ENCODE results near the gene HSPD1.

The HSPD1 gene

DNA sequence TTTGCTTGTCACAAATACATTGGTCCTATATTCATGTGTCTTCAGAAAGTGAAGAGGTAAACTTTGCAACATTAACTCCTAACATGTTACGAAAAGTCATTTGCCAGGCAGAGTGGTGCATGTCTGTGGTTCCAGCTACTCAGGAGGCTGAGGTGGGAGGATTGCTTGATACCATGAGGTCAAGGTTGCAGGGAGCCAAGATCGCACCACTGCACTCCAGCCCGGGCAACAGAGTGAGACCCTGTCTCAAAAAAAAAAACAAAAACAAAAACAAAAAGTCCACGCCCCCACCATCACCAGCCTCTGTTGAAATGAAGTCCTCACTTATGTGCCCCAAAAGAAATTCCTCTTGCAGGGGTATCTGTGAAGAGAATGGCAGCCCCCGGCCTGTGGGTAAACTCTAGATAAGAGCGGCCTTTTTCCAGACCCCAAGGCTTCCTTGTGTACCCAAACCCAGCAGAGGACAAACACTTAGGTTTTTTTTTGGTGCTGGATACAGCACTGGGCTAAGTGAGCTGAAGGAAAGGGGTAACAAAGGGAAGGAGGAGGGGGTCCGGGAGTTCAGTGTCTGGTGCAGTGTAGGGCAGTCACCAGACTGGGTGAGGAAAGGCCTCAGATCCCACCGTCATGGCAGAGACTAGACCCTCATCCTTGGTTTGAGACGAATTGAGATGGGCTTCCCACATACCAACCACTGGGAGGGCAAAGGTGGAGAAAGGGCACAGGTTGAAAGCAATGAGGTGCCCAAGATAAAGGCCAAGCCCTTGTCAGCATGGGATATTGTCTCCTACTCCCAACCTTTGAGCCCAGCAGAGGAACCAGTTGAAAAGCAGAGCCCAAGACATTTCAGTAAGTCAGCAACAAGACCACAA lies 19.2 kb downstream of the HSPD1 start:
- H3K27me3 ChIP-seq (ENCODE audit: insufficient read depth, low read length, poor library complexity), result no peaks in the 10 kb centered on the region
- peaks cover 34% of the 10 kb centered on the region for H3K36me3 ChIP-seq (ENCODE audit: insufficient read depth, low read length)
- no peak overlapping the region for H3K4me2 ChIP-seq (ENCODE audit: insufficient read depth, low read length)
- H3K79me2 ChIP-seq (ENCODE audit: insufficient read depth, low read length), result no peaks in the 10 kb centered on the region
- H3K4me3 ChIP-seq (ENCODE audit: low read depth in 1 of 2, low read length in 2 of 2), result no peak overlapping the region
- no peak overlapping the region for H2AFZ ChIP-seq (ENCODE audit: low read depth, low read length)
- H3K4me1 ChIP-seq (ENCODE audit: insufficient read depth, low read length), result no peaks in the 10 kb centered on the region
- ATAC-seq (ENCODE audit: insufficient read depth, low read depth) (peak; percentile 13; the same call in 2 of the 3 replicates), DNase-seq (no peak)
- H4K20me1 ChIP-seq (ENCODE audit: insufficient read depth, low read length), result no peaks in the 10 kb centered on the region
- TF ChIP-seq EZH2 (IDR thresholded peaks at IDR 0.05; ENCODE audit: borderline replicate concordance, low read depth, low read length, severe bottlenecking), result no peak
- TF ChIP-seq, protein P1, sequence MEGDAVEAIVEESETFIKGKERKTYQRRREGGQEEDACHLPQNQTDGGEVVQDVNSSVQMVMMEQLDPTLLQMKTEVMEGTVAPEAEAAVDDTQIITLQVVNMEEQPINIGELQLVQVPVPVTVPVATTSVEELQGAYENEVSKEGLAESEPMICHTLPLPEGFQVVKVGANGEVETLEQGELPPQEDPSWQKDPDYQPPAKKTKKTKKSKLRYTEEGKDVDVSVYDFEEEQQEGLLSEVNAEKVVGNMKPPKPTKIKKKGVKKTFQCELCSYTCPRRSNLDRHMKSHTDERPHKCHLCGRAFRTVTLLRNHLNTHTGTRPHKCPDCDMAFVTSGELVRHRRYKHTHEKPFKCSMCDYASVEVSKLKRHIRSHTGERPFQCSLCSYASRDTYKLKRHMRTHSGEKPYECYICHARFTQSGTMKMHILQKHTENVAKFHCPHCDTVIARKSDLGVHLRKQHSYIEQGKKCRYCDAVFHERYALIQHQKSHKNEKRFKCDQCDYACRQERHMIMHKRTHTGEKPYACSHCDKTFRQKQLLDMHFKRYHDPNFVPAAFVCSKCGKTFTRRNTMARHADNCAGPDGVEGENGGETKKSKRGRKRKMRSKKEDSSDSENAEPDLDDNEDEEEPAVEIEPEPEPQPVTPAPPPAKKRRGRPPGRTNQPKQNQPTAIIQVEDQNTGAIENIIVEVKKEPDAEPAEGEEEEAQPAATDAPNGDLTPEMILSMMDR (IDR thresholded peaks at IDR 0.05; ENCODE audit: borderline replicate concordance, extremely low read depth, low read length, poor library complexity, severe bottlenecking), result no peak
- no peak overlapping the region for H3K9ac ChIP-seq (ENCODE audit: low read depth, low read length)
- H3K27ac ChIP-seq (ENCODE audit: low read length), result no peak overlapping the region
- peaks cover 5% of the 10 kb centered on the region for H3K9me3 ChIP-seq (ENCODE audit: insufficient read depth, low read length, severe bottlenecking)

DNA sequence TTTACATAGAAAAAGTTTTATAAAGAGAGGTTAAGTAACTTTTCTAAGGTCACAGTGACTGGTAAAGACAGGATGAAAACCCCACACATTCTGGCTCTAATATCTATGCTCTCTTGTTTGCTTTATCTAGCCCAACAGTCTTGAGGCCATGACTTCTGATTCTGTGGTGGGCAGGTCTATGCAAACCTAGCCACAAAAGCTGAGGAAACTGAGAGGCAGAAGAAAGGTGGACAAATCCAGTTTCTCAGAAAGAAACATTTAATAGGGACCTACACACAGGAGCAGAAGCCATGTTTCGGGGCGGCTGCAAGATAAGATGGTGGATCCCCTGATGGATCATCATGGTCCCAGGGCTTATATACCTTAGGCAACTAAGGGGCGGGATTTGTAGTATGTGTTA lies 21.8 kb downstream of the HSPD1 start:
- Histone ChIP-seq H4K20me1 (ENCODE audit: insufficient read depth, low read length) (no peaks in the 10 kb centered on the region), H3K9ac (ENCODE audit: low read depth, low read length) (no peak overlapping the region), H3K9me3 (ENCODE audit: insufficient read depth, low read length, severe bottlenecking) (no peaks in the 10 kb centered on the region), H3K79me2 (ENCODE audit: insufficient read depth, low read length) (no peaks in the 10 kb centered on the region), H3K4me2 (ENCODE audit: insufficient read depth, low read length) (no peak overlapping the region), H2AFZ (ENCODE audit: low read depth, low read length) (no peak overlapping the region), H3K36me3 (ENCODE audit: insufficient read depth, low read length) (peaks cover 51% of the 10 kb centered on the region), H3K27me3 (ENCODE audit: insufficient read depth, low read length, poor library complexity) (no peaks in the 10 kb centered on the region), H3K27ac (ENCODE audit: low read length) (no peak overlapping the region), H3K4me3 (ENCODE audit: low read depth in 1 of 2, low read length in 2 of 2) (no peak overlapping the region), H3K4me1 (ENCODE audit: insufficient read depth, low read length) (no peaks in the 10 kb centered on the region)
- TF ChIP-seq, protein P1 (IDR thresholded peaks at IDR 0.05; ENCODE audit: borderline replicate concordance, extremely low read depth, low read length, poor library complexity, severe bottlenecking), result no peak
- no peak for TF ChIP-seq EZH2 (IDR thresholded peaks at IDR 0.05; ENCODE audit: borderline replicate concordance, low read depth, low read length, severe bottlenecking)
- ATAC-seq (ENCODE audit: insufficient read depth, low read depth) (no peak), DNase-seq (no peak)

DNA sequence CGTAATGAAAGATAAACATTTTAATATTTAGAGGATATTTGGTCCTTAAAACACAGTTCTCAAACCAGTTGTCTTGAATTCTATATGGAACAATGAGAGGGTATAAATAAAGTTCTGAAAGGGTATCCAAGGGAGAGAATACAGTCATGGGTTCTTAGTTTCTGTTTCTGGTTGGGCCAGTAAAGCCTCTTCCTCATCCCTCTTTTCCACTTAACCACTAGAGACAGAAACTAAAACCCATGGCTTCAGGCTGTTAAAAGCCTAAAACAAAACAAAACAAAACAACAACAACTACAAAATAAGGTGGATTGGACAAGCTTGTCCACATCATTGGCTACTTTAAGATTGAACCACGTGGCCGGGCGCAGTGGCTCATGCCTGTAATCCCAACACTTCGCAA lies 27.5 kb downstream of the HSPD1 start:
- H2AFZ ChIP-seq (ENCODE audit: low read depth, low read length), result no peak overlapping the region
- TF ChIP-seq, protein P1 (IDR thresholded peaks at IDR 0.05; ENCODE audit: borderline replicate concordance, extremely low read depth, low read length, poor library complexity, severe bottlenecking), result no peak
- no peak for TF ChIP-seq EZH2 (IDR thresholded peaks at IDR 0.05; ENCODE audit: borderline replicate concordance, low read depth, low read length, severe bottlenecking)
- no peak overlapping the region for H3K4me3 ChIP-seq (ENCODE audit: low read depth in 1 of 2, low read length in 2 of 2)
- ATAC-seq (ENCODE audit: insufficient read depth, low read depth) (no peak), DNase-seq (no peak)
- no peak overlapping the region for H3K9ac ChIP-seq (ENCODE audit: low read depth, low read length)
- H3K4me2 ChIP-seq (ENCODE audit: insufficient read depth, low read length), result no peak overlapping the region
- no peaks in the 10 kb centered on the region for H3K9me3 ChIP-seq (ENCODE audit: insufficient read depth, low read length, severe bottlenecking)
- no peaks in the 10 kb centered on the region for H3K27me3 ChIP-seq (ENCODE audit: insufficient read depth, low read length, poor library complexity)
- no peak overlapping the region for H3K27ac ChIP-seq (ENCODE audit: low read length)
- no peaks in the 10 kb centered on the region for H3K4me1 ChIP-seq (ENCODE audit: insufficient read depth, low read length)
- no peaks in the 10 kb centered on the region for H3K79me2 ChIP-seq (ENCODE audit: insufficient read depth, low read length)
- peaks cover 88% of the 10 kb centered on the region for H3K36me3 ChIP-seq (ENCODE audit: insufficient read depth, low read length)
- H4K20me1 ChIP-seq (ENCODE audit: insufficient read depth, low read length), result no peaks in the 10 kb centered on the region

Data from DND-41 (cell line).